CD14-positive monocyte (primary cell): Measurements from ENCODE around the gene HRH2. TPM values are rescaled to one million over a fixed set of nuclear protein-coding genes. Genes with fewer than 3 reads are reported as not detected.

Experiments used
- DNase-seq, 3 donors: peaks; one replicate each; pipeline ENCODE4 v3.0.0-alpha.2; 2011 to 2022
- H2AFZ ChIP-seq: 2 replicates; pipeline ENCODE4 v1.6.0; 2012; ENCODE audit warnings: mild to moderate bottlenecking, low read depth, low read length, inconsistent platforms; ENCODE audit not compliant: insufficient read depth, poor library complexity, severe bottlenecking
- H3K27ac ChIP-seq, 2 donors: 1 replicate in 1 of 2; 2 replicates in 1 of 2; pipeline ENCODE4 v1.5.1; 2012 to 2013; ENCODE audit warnings: low read length in 2 of 2, control low read depth in 1 of 2, inconsistent platforms in 1 of 2, low read depth in 1 of 2, mild to moderate bottlenecking in 1 of 2
- H3K27me3 ChIP-seq, 2 donors: one replicate each; pipeline versions ENCODE4 v1.6.0 to v1.6.1; 2011 to 2013; ENCODE audit warnings: low read length in 2 of 2; ENCODE audit not compliant: control insufficient read depth in 2 of 2, insufficient read depth in 2 of 2
- H3K36me3 ChIP-seq, 2 donors: replicated peaks in 1 of 2; 1 replicate in 1 of 2; 2 replicates in 1 of 2; pipeline versions ENCODE4 v1.5.1 to v1.6.1; 2012 to 2013; ENCODE audit warnings: low read length in 2 of 2, control low read depth in 1 of 2, inconsistent platforms in 1 of 2, mild to moderate bottlenecking in 1 of 2; ENCODE audit not compliant: insufficient read depth in 2 of 2, control insufficient read depth in 1 of 2
- H3K4me1 ChIP-seq, 2 donors: 1 replicate in 1 of 2; 2 replicates in 1 of 2; pipeline versions ENCODE4 v1.5.1 to v1.6.1; 2012 to 2013; ENCODE audit warnings: low read length in 2 of 2, control low read depth in 1 of 2, inconsistent platforms in 1 of 2, mild to moderate bottlenecking in 1 of 2, moderate library complexity in 1 of 2; ENCODE audit not compliant: insufficient read depth in 2 of 2, control insufficient read depth in 1 of 2
- H3K4me2 ChIP-seq: replicated peaks from 2 replicates; pipeline ENCODE3; 2012; ENCODE audit warnings: low read length, moderate library complexity, mild to moderate bottlenecking; ENCODE audit not compliant: poor library complexity, severe bottlenecking; ENCODE audit errors: extremely low read depth
- H3K4me3 ChIP-seq, 3 experiments: fragments of 200-600 bp in 1 of 3; sonication (generic) in 1 of 3; replicated peaks in 1 of 3; 1 replicate in 2 of 3; 2 replicates in 1 of 3; pipeline ENCODE4 v1.5.1; 2011 to 2013; ENCODE audit warnings: low read length in 3 of 3, mild to moderate bottlenecking in 3 of 3, control low read depth in 2 of 3, low read depth in 2 of 3, inconsistent platforms in 1 of 3, moderate library complexity in 1 of 3
- H3K79me2 ChIP-seq: 2 replicates; pipeline ENCODE4 v1.6.0; 2012; ENCODE audit warnings: mild to moderate bottlenecking, control low read depth, inconsistent platforms, low read length, moderate library complexity; ENCODE audit not compliant: insufficient read depth
- H3K9ac ChIP-seq: 2 replicates; pipeline ENCODE4 v1.6.0; 2017; ENCODE audit warnings: low read length, mild to moderate bottlenecking; ENCODE audit not compliant: insufficient read depth, poor library complexity, severe bottlenecking
- H3K9me3 ChIP-seq, 2 donors: replicated peaks in 1 of 2; 1 replicate in 1 of 2; 2 replicates in 1 of 2; pipeline versions ENCODE4 v1.5.1 to v1.6.1; 2012 to 2013; ENCODE audit warnings: low read length in 2 of 2, control low read depth in 1 of 2; ENCODE audit not compliant: control insufficient read depth in 1 of 2, insufficient read depth in 1 of 2
- H4K20me1 ChIP-seq: 2 replicates; pipeline ENCODE4 v1.6.0; 2012; ENCODE audit warnings: mild to moderate bottlenecking, low read length, control low read depth, moderate library complexity; ENCODE audit not compliant: insufficient read depth
- H3K27ac Mint-ChIP-seq, 7 donors: one replicate each; pipeline ENCODE4 v1.8.0; 2020; ENCODE audit warnings: mild to moderate bottlenecking in 7 of 7, mixed read lengths in 7 of 7, moderate library complexity in 6 of 7, inconsistent platforms in 2 of 7
- H3K27me3 Mint-ChIP-seq, 3 donors: one replicate each; pipeline ENCODE4 v1.8.0; 2021 to 2022; ENCODE audit warnings: low read depth in 3 of 3, mild to moderate bottlenecking in 3 of 3, mixed read lengths in 3 of 3, moderate library complexity in 3 of 3, inconsistent platforms in 1 of 3
- H3K36me3 Mint-ChIP-seq, 2 donors: one replicate each; pipeline ENCODE4 v1.8.0; 2020; ENCODE audit warnings: mixed read lengths in 2 of 2, inconsistent platforms in 1 of 2, mild to moderate bottlenecking in 1 of 2
- H3K4me1 Mint-ChIP-seq: one replicate; pipeline ENCODE4 v1.8.0; 2020; ENCODE audit warnings: mild to moderate bottlenecking, mixed read lengths
- H3K4me3 Mint-ChIP-seq, 2 donors: one replicate each; pipeline ENCODE4 v1.8.0; 2020; ENCODE audit warnings: mild to moderate bottlenecking in 2 of 2, mixed read lengths in 2 of 2, moderate library complexity in 1 of 2
- H3K9me3 Mint-ChIP-seq, 7 donors: one replicate each; pipeline ENCODE4 v1.8.0; 2020 to 2022; ENCODE audit warnings: mixed read lengths in 7 of 7, mild to moderate bottlenecking in 6 of 7, moderate library complexity in 6 of 7, inconsistent platforms in 2 of 7
- CTCF ChIP-seq: fragments of 200-600 bp; IDR thresholded peaks from one replicate; pipeline ENCODE4 v1.8.0; 2022; ENCODE audit warnings: antibody characterized with exemption, mild to moderate bottlenecking
- WGBS: methylation state at CpG from one replicate; pipeline ENCODE4 v1.1.5; 2013; ENCODE audit warnings: missing lambda C conversion rate; ENCODE audit not compliant: insufficient coverage; 5-methylcytosine and 5-hydroxymethylcytosine counted together
- intact Hi-C, 2 donors: fragments of 100-400 bp; cut with micrococcal nuclease; formaldehyde crosslinking; loops; one replicate each; pipeline versions ENCODE4 v1.15.0 to v1.15.1; 2023
- polyA plus RNA-seq, 3 donors: library from polyadenylated mRNA; depleted of rRNA in 1 of 3; unstranded in 2 of 3; stranded (reverse) in 1 of 3; fragments of 300-500 nt in 2 of 3; fragments of >200 nt in 1 of 3; fragmentation: Illumina TruSeq in 2 of 3; gene quantifications; 1 replicate in 2 of 3; 2 replicates in 1 of 3; pipeline ENCODE4 v1.2.3, GENCODE V29; 2012 to 2021

HRH2 gene
- polyA plus RNA-seq, 3 donors, result 10.6 to 71.7 (median 25.5) TPM

DNA sequence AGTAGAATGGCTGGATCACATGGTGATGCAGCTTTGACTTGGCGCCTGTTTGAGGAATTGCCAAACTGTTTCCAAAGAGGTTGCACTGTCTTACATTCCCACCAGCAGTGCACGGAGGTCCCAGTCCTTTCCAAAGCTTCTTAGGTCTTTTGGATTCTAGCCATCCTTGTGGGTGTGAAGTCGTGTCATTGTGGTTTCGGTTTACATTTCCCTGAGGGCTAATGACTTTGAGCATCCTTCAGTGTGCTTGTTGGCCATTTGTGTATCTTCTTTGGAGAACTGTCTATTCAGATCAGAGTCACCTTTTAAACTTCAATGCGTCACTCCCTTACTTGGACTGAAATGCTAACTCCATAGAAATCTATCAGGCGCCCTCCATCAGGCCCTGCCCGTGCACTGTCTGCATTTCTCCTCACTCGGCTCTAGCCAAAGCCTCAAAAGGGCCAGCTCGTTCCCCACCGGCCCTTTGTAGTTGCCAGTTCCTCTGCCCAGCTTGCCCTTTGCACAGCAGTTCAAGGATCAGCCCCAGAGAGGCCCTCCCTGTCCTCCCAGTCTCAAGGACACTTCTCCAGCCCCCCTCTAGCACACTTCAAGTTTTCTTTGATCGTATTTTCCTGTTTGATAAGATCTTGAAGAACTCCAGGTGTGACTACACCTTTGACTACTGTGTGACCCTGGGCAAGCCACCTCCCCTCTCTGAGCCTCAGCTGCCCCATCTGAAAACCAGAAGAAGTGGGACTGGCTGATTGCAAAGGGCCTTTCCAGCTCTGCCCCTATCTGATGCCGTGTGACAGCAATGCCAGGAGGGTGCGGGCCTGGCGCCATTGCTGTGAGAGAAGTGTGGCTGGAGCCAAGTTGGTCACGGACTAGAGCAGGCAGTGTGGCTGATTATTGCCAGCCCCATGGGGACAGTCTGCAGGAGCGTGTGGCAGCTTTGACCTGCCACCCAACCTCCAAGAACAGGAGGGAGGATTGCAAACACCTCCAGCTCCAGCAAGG, 5.6 kb downstream of the HRH2 start:
- Histone ChIP-seq H3K79me2 (peaks cover 100% of the 10 kb centered on the region), H3K36me3 (peaks cover 30 to 49% of the 10 kb centered on the region in 2 donors), H3K27ac (peak overlapping the region; percentile 4 to 73), H3K9ac (no peak overlapping the region), H3K9me3 (no peaks in the 10 kb centered on the region), H3K27me3 (no peaks in the 10 kb centered on the region), H2AFZ (no peak overlapping the region), H4K20me1 (peaks cover 100% of the 10 kb centered on the region), H3K4me1 (peaks cover 85 to 95% of the 10 kb centered on the region in 2 donors), H3K4me2 (peak overlapping the region; percentile 16), H3K4me3 (peak overlapping the region in 1 of 3 experiments; percentile 0)
- DNase-seq, result no peak
- H3K9me3 Mint-ChIP-seq, result no peaks in the 10 kb centered on the region
- H3K36me3 Mint-ChIP-seq, result peaks cover 58 to 67% of the 10 kb centered on the region in 2 donors
- peaks cover 98% of the 10 kb centered on the region for H3K4me1 Mint-ChIP-seq
- intact Hi-C loops, result no loop called here
- 81% methylated on average over 11 of the region's 16 CpGs for WGBS
- peak overlapping the region in 1 of 2 donors; percentile 63 for H3K4me3 Mint-ChIP-seq
- TF ChIP-seq CTCF, result no peak
- peak overlapping the region; percentile 40 to 80 (median 75) for H3K27ac Mint-ChIP-seq
- H3K27me3 Mint-ChIP-seq, result peaks cover 0 to 3% (median 2%) of the 10 kb centered on the region in 3 donors

DNA sequence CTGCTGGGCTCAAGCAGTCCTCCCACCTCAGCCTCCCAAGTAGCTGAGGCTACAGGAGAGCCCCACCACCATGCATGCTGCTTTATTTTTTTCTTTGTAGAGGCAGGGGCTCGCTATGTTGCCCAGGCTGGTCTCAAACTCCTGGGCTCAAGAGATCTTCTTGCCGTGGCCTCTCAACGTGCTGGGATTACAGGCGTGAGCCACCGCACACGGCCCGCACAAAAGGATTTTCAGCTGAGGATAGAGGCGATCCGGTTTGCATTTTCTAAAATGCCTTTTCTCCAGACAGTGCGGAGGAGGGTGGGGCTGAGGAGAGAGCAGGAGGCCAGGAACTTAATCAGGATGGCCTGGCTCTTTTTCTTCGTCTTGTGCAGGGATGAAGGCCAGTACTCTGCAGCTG, 6.9 kb downstream of the HRH2 start:
- no peaks in the 10 kb centered on the region for H3K9me3 Mint-ChIP-seq

More for the DNA sequence above, 6.9 kb downstream of the HRH2 start:
- peaks cover 100% of the 10 kb centered on the region for H3K79me2 ChIP-seq
- H3K9me3 ChIP-seq, result no peaks in the 10 kb centered on the region
- no peak for TF ChIP-seq CTCF
- no peak overlapping the region for H2AFZ ChIP-seq
- H3K4me3 Mint-ChIP-seq, result peak overlapping the region in 1 of 2 donors; percentile 40
- DNase-seq, result no peak
- intact Hi-C loops, result no loop called here
- no peak overlapping the region for H3K4me3 ChIP-seq
- H3K27me3 Mint-ChIP-seq, result peaks cover 0 to 4% (median 2%) of the 10 kb centered on the region in 3 donors
- H3K4me2 ChIP-seq, result no peak overlapping the region
- H4K20me1 ChIP-seq, result peaks cover 100% of the 10 kb centered on the region
- no peak overlapping the region for H3K9ac ChIP-seq
- peaks cover 30 to 47% of the 10 kb centered on the region in 2 donors for H3K36me3 ChIP-seq
- peaks cover 56 to 70% of the 10 kb centered on the region in 2 donors for H3K36me3 Mint-ChIP-seq
- peaks cover 98% of the 10 kb centered on the region for H3K4me1 Mint-ChIP-seq
- peak overlapping the region in 1 of 2 donors; percentile 73 for H3K27ac ChIP-seq
- H3K27me3 ChIP-seq, result no peaks in the 10 kb centered on the region
- peak overlapping the region; percentile 11 to 89 (median 78) for H3K27ac Mint-ChIP-seq
- WGBS, result 94% methylated on average over 11 of the region's 11 CpGs
- peaks cover 88 to 95% of the 10 kb centered on the region in 2 donors for H3K4me1 ChIP-seq
